Tibial nerve (tissue), 3 donors: ENCODE results near the gene PPP1R1B.

ENCODE experiments used
- CTCF ChIP-seq, 5 experiments: fragments of 200-600 bp in 3 of 5; fragments of 450-650 bp in 2 of 5; sonication (generic) in 3 of 5; IDR thresholded peaks; one replicate each; pipeline ENCODE4 v1.5.1; 2016 to 2019; ENCODE audit warnings: antibody characterized with exemption in 5 of 5, mild to moderate bottlenecking in 3 of 5, moderate library complexity in 2 of 5
- POLR2A ChIP-seq, 2 donors: fragments of 450-650 bp; IDR thresholded peaks; one replicate each; pipeline ENCODE4 v1.6.1; 2017; ENCODE audit warnings: antibody characterized with exemption in 2 of 2, mild to moderate bottlenecking in 2 of 2, moderate library complexity in 2 of 2

GRCh38 chr17:39636587-39636926 lies 9.8 kb downstream of the PPP1R1B start:
- TF ChIP-seq CTCF (IDR thresholded peaks at IDR 0.05) (no peak), POLR2A (IDR thresholded peaks at IDR 0.05) (no peak)
